ENCODE data around the gene SLC38A10. TPM values are rescaled to one million over a fixed set of nuclear protein-coding genes. Genes with fewer than 3 reads are reported as not detected.

The SLC38A10 gene
- total RNA-seq, 1 experiment from 2014 or later = 44.6 TPM

Other genes with a start within 250 kb of the SLC38A10 start
- not detected in 2 replicates for gene PVALEF, start 129.8 kb downstream of the SLC38A10 start, total RNA-seq (2014; rRNA removed; shearing (Covaris generic))
- gene AATK, start 129.1 kb downstream of the SLC38A10 start, total RNA-seq (2014; rRNA removed; shearing (Covaris generic)) = 0.02 and 0.03 TPM in 2 replicates
- 10.4 and 11.3 TPM in 2 replicates for gene CEP131, start 72.3 kb downstream of the SLC38A10 start, total RNA-seq (2014; rRNA removed; shearing (Covaris generic))
- 10.1 and 17.3 TPM in 2 replicates for gene TEPSIN, start 56.3 kb downstream of the SLC38A10 start, total RNA-seq (2014; rRNA removed; shearing (Covaris generic))
- 122 and 171 TPM in 2 replicates for gene NDUFAF8, start 56.0 kb downstream of the SLC38A10 start, total RNA-seq (2014; rRNA removed; shearing (Covaris generic))
- gene BAHCC1, start 100.2 kb upstream of the SLC38A10 start, total RNA-seq (2014; rRNA removed; shearing (Covaris generic)) = 0.43 TPM in 2 replicates
- 4,314 and 7,335 TPM in 2 replicates for gene ACTG1, start 217.5 kb upstream of the SLC38A10 start, total RNA-seq (2014; rRNA removed; shearing (Covaris generic))
- gene FSCN2, start 233.1 kb upstream of the SLC38A10 start, total RNA-seq (2014; rRNA removed; shearing (Covaris generic)) = 0.37 and 0.40 TPM in 2 replicates

Data from HT1080 (cell line).